Peyer's patch (tissue), 4 donors: Measurements from ENCODE around the gene GPD2. TPM values are rescaled to one million over a fixed set of nuclear protein-coding genes. Genes with fewer than 3 reads are reported as not detected.

Experiments used
- DNase-seq, 3 donors: peaks; one replicate each; pipeline ENCODE4 v3.0.0-alpha.2; 2017 to 2019
- H3K27ac ChIP-seq, 4 donors: fragments of 200-600 bp; sonication (generic); one replicate each; pipeline ENCODE4 v1.5.1; 2016 to 2019
- H3K27me3 ChIP-seq, 2 donors: fragments of 200-600 bp; sonication (generic); one replicate each; pipeline ENCODE4 v1.5.1; 2019
- H3K36me3 ChIP-seq, 3 donors: fragments of 200-600 bp; sonication (generic); one replicate each; pipeline ENCODE4 v1.5.1; 2016 to 2019
- H3K4me1 ChIP-seq, 4 donors: fragments of 200-600 bp; sonication (generic); one replicate each; pipeline ENCODE4 v1.5.1; 2016 to 2019
- H3K4me3 ChIP-seq, 4 donors: fragments of 200-600 bp; sonication (generic); 1 replicate in 3 of 4; 2 replicates in 1 of 4; pipeline ENCODE4 v1.5.1; 2016 to 2019; ENCODE audit warnings: mild to moderate bottlenecking in 1 of 4
- H3K9me3 ChIP-seq, 4 donors: fragments of 200-600 bp; sonication (generic); one replicate each; pipeline ENCODE4 v1.5.1; 2016 to 2019; ENCODE audit warnings: mild to moderate bottlenecking in 1 of 4
- POLR2A ChIP-seq, 2 donors: fragments of 450-650 bp; IDR thresholded peaks; one replicate each; pipeline ENCODE4 v1.5.1; 2017; ENCODE audit warnings: antibody characterized with exemption in 2 of 2, mild to moderate bottlenecking in 2 of 2, moderate library complexity in 2 of 2
- total RNA-seq, 4 donors: library from RNA; depleted of rRNA; stranded (reverse); fragments of >200 nt; gene quantifications; one replicate each; pipeline ENCODE4 v1.1.0, GENCODE V29; 2016
- TF ChIP-seq, protein P1 (sequence below), 6 experiments: fragments of 450-650 bp in 4 of 6; fragments of 200-600 bp in 2 of 6; sonication (generic) in 1 of 6; IDR thresholded peaks; one replicate each; pipeline ENCODE4 v1.5.1; 2017 to 2019; ENCODE audit warnings: antibody characterized with exemption in 6 of 6, mild to moderate bottlenecking in 3 of 6, moderate library complexity in 1 of 6

GPD2 gene
- total RNA-seq, 4 donors from 2014 or later = 50.3 to 125 (median 83.4) TPM

DNA sequence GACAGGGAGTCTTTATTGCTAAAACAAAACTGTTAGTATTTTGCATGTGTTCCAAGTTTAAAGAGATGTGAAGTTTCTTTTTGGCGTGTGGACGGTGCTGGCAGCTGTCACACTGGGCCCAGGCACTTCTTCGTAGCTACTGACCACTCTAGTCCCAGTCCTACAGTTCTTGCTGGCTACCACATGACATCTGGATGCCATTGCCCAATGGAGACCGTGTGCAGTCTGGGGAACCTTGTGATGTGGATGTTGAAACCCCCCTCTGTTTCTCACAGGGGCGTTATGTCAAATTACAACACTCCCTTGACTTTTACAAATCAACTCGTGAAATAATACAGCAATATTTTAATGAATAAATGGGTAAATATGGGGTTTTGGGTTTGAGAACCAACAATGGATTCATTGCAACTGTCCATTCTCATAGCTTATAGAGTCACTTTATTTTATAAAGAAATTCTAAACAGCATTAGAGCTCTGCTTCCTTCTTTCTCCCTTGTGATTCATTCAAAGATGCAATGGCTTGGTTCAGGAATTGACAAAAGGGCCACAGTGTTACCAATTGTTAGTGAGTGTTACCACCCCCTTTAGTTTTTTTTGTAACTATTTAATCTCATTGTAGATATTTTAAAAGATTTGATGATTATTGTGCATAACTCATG is 1.2 kb downstream of the GPD2 start:
- DNase-seq = peak in 1 of 3 donors; percentile 63
- peaks cover 0 to 28% (median 8%) of the 10 kb centered on the region in 4 donors for H3K4me1 ChIP-seq
- no peaks in the 10 kb centered on the region for H3K9me3 ChIP-seq
- H3K4me3 ChIP-seq = peak overlapping the region in 2 of 4 donors; percentile 72 to 75
- H3K36me3 ChIP-seq = no peaks in the 10 kb centered on the region
- H3K27me3 ChIP-seq = no peaks in the 10 kb centered on the region
- peak overlapping the region; percentile 7 to 97 (median 94) for H3K27ac ChIP-seq
- TF ChIP-seq, protein P1, sequence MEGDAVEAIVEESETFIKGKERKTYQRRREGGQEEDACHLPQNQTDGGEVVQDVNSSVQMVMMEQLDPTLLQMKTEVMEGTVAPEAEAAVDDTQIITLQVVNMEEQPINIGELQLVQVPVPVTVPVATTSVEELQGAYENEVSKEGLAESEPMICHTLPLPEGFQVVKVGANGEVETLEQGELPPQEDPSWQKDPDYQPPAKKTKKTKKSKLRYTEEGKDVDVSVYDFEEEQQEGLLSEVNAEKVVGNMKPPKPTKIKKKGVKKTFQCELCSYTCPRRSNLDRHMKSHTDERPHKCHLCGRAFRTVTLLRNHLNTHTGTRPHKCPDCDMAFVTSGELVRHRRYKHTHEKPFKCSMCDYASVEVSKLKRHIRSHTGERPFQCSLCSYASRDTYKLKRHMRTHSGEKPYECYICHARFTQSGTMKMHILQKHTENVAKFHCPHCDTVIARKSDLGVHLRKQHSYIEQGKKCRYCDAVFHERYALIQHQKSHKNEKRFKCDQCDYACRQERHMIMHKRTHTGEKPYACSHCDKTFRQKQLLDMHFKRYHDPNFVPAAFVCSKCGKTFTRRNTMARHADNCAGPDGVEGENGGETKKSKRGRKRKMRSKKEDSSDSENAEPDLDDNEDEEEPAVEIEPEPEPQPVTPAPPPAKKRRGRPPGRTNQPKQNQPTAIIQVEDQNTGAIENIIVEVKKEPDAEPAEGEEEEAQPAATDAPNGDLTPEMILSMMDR (IDR thresholded peaks at IDR 0.05) = no peak
- TF ChIP-seq POLR2A (IDR thresholded peaks at IDR 0.05) = no peak

DNA sequence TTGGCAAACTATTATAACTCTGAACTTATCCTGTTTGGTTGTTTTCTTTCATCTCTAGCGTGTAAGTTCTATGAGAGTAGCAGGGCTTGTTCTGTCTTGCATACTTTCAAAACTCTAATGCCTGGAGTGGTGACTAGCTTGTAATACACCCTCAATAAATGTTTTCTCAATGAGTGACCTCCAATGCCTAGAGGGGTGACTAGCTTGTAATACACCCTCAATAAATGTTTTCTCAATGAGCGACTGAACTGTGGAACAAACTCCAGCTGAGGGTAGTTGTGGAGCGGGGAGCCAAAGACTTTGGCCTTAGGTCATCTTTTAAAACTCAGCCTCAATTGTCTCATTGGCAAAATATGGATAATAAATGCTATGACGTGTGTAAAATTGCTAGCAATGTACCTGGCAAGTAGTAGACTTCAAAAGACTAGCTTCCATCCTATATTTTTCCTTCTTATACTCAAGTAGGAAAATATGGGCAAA is 1.8 kb downstream of the GPD2 start:
- H3K27me3 ChIP-seq = no peaks in the 10 kb centered on the region
- H3K4me1 ChIP-seq = peaks cover 0 to 28% (median 8%) of the 10 kb centered on the region in 4 donors
- peak overlapping the region in 3 of 4 donors; percentile 7 to 97 (median 97) for H3K27ac ChIP-seq
- peak in 1 of 3 donors; percentile 68 for DNase-seq
- TF ChIP-seq, protein P1 (IDR thresholded peaks at IDR 0.05) = no peak
- TF ChIP-seq POLR2A (IDR thresholded peaks at IDR 0.05) = peak; percentile 45 to 82
- peak overlapping the region in 2 of 4 donors; percentile 72 to 75 for H3K4me3 ChIP-seq
- H3K9me3 ChIP-seq = no peaks in the 10 kb centered on the region
- H3K36me3 ChIP-seq = no peaks in the 10 kb centered on the region

DNA sequence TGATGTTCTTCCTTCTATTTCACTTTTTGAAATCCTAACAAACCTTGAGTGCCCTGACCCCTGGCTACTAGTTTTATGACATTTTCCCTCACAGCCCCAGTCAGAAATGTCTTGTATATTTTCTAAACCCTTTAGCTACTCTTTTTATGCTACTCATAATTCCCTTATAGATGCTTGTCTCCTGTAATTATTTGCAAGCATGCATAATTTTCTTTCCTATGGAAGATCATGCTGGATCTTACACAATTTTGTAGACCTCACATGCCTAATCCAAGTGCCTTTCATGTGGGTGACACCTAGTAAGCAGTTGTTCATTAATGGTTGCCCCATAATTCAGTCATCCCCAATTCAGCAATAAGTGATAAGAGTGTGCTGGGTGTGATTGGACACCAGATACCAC is 6.9 kb downstream of the GPD2 start:
- H3K27ac ChIP-seq = no peak overlapping the region
- no peaks in the 10 kb centered on the region for H3K27me3 ChIP-seq
- H3K4me1 ChIP-seq = peaks cover 0 to 10% (median under 1%) of the 10 kb centered on the region in 4 donors
- no peak overlapping the region for H3K4me3 ChIP-seq
- no peaks in the 10 kb centered on the region for H3K9me3 ChIP-seq
- DNase-seq = no peak
- TF ChIP-seq, protein P1 (IDR thresholded peaks at IDR 0.05) = no peak
- no peak for TF ChIP-seq POLR2A (IDR thresholded peaks at IDR 0.05)
- no peaks in the 10 kb centered on the region for H3K36me3 ChIP-seq

DNA sequence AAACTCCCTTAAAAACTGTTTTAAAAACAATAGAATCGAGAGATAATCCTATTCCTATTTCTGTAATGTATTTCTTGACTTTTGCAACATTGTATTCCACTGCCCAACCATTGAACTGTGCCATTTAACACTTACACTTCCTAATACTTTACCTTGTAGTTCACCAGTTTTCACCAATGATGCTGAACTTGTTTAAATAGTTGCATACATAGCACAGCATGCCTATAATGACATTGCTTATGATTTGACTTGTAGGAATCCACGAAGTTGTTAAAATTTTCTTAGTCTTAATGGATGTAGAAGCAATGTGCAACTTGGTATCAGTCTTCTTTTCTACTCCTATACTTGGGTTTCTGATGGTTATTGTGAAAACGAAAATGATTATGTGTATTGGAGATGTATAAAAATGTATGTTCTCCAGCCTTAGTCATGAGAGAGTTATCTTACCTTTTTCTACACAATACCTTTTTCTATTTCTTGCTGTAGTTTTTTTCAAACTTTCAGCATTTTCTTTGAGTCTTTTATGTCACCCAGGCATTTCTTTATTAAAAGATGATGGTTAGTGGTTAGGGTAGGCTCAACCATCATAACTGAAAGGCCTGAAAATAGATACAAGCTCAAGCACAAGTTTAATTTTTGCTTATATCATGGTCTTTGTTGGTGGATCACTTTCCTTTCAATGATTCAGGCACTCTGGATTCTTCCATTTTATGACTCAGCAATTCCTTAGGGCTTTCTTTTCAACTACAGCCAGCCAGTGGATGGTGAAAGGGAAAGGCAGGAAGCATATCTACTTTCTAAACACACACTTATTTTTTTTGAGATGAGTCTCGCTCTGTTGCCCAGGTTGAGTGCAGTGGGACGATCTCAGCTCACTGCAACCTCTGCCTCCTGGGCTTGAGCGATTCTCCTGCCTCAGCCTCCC is 9.4 kb downstream of the GPD2 start:
- Histone ChIP-seq H3K4me1 (no peaks in the 10 kb centered on the region), H3K4me3 (no peak overlapping the region), H3K9me3 (no peaks in the 10 kb centered on the region), H3K36me3 (no peaks in the 10 kb centered on the region), H3K27ac (no peak overlapping the region), H3K27me3 (no peaks in the 10 kb centered on the region)
- no peak for TF ChIP-seq POLR2A (IDR thresholded peaks at IDR 0.05)
- TF ChIP-seq, protein P1 (IDR thresholded peaks at IDR 0.05) = no peak
- DNase-seq = no peak

DNA sequence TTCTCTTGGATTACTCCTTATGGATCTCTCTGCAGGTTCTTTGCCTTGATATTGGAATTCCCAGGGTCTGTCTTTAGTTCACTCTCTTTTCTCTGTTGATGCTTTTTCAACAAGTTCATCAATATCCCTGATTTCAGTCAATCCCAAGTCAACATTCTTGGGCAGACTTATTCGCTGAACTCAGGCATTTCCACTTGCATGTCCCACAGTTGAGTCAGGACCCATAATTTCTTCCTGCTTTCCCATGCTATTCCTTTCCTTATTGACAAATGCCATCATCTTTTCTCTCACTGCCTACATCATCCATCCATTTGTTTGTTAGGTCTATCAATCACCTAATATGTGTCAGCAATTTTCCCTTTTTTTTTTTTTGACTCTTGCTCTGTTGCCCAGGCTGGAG is 11.6 kb downstream of the GPD2 start:
- TF ChIP-seq, protein P1 (IDR thresholded peaks at IDR 0.05) = no peak
- no peak for TF ChIP-seq POLR2A (IDR thresholded peaks at IDR 0.05)
- no peak overlapping the region for H3K4me3 ChIP-seq
- DNase-seq = no peak
- H3K27me3 ChIP-seq = no peaks in the 10 kb centered on the region
- H3K36me3 ChIP-seq = no peaks in the 10 kb centered on the region
- no peaks in the 10 kb centered on the region for H3K9me3 ChIP-seq
- no peak overlapping the region for H3K27ac ChIP-seq
- no peaks in the 10 kb centered on the region for H3K4me1 ChIP-seq
